WTC11 (cell line): ENCODE results near the gene TXN2.

Experiments used
- CREB1 ChIP-seq: sonication (generic); formaldehyde crosslinking; IDR thresholded peaks from 2 replicates; pipeline ENCODE4 v1.8.0; 2023; ENCODE audit warnings: mild to moderate bottlenecking, missing genetic modification reagents
- MYBL2 ChIP-seq: sonication (generic); formaldehyde crosslinking; IDR thresholded peaks from 2 replicates; pipeline ENCODE4 v1.8.1; 2023; ENCODE audit warnings: mild to moderate bottlenecking, moderate library complexity, missing genetic modification reagents
- SMAD3 ChIP-seq: sonication (generic); formaldehyde crosslinking; IDR thresholded peaks from 2 replicates; pipeline ENCODE4 v1.8.0; 2022; ENCODE audit warnings: missing genetic modification reagents, mild to moderate bottlenecking, borderline replicate concordance
- TEAD1 ChIP-seq: sonication (generic); formaldehyde crosslinking; IDR thresholded peaks from 2 replicates; pipeline ENCODE4 v1.8.0; 2022; ENCODE audit warnings: mild to moderate bottlenecking, missing genetic modification reagents
- TEAD4 ChIP-seq: sonication (generic); formaldehyde crosslinking; IDR thresholded peaks from 2 replicates; pipeline ENCODE4 v1.8.0; 2022; ENCODE audit warnings: mild to moderate bottlenecking, missing genetic modification reagents
- ZNF317 ChIP-seq: sonication (generic); formaldehyde crosslinking; IDR thresholded peaks from 2 replicates; pipeline ENCODE4 v1.8.1; 2023; ENCODE audit warnings: low read depth, mild to moderate bottlenecking, moderate library complexity, missing genetic modification reagents, borderline replicate concordance
- TF ChIP-seq, protein P1 (sequence below): fragments of 200-600 bp; IDR thresholded peaks from 2 replicates; pipeline ENCODE4 v1.8.0; 2022; ENCODE audit warnings: antibody characterized with exemption
- TF ChIP-seq, protein P2 (sequence below): sonication (generic); formaldehyde crosslinking; IDR thresholded peaks from 2 replicates; pipeline ENCODE4 v1.8.1; 2023; ENCODE audit warnings: mild to moderate bottlenecking, missing genetic modification reagents
- TF ChIP-seq, protein P3 (sequence below): sonication (generic); formaldehyde crosslinking; IDR thresholded peaks from 2 replicates; pipeline ENCODE4 v1.8.1; 2023; ENCODE audit warnings: mild to moderate bottlenecking, missing genetic modification reagents, moderate library complexity
- TF ChIP-seq, protein P4 (sequence below): sonication (generic); formaldehyde crosslinking; IDR thresholded peaks from 2 replicates; pipeline ENCODE4 v1.8.1; 2023; ENCODE audit warnings: mild to moderate bottlenecking, missing genetic modification reagents, moderate library complexity
- TF ChIP-seq, protein P5 (sequence below): sonication (generic); formaldehyde crosslinking; IDR thresholded peaks from 2 replicates; pipeline ENCODE4 v1.8.0; 2022; ENCODE audit warnings: mild to moderate bottlenecking, missing genetic modification reagents
- TF ChIP-seq, protein P6 (sequence below): sonication (generic); formaldehyde crosslinking; conservative IDR thresholded peaks from 2 replicates; pipeline ENCODE4 v1.8.1; 2023; ENCODE audit warnings: mild to moderate bottlenecking, low read depth, missing genetic modification reagents, moderate library complexity
- TF ChIP-seq, protein P7 (sequence below): sonication (generic); formaldehyde crosslinking; IDR thresholded peaks from 2 replicates; pipeline ENCODE4 v1.8.1; 2023; ENCODE audit warnings: mild to moderate bottlenecking, missing genetic modification reagents

DNA sequence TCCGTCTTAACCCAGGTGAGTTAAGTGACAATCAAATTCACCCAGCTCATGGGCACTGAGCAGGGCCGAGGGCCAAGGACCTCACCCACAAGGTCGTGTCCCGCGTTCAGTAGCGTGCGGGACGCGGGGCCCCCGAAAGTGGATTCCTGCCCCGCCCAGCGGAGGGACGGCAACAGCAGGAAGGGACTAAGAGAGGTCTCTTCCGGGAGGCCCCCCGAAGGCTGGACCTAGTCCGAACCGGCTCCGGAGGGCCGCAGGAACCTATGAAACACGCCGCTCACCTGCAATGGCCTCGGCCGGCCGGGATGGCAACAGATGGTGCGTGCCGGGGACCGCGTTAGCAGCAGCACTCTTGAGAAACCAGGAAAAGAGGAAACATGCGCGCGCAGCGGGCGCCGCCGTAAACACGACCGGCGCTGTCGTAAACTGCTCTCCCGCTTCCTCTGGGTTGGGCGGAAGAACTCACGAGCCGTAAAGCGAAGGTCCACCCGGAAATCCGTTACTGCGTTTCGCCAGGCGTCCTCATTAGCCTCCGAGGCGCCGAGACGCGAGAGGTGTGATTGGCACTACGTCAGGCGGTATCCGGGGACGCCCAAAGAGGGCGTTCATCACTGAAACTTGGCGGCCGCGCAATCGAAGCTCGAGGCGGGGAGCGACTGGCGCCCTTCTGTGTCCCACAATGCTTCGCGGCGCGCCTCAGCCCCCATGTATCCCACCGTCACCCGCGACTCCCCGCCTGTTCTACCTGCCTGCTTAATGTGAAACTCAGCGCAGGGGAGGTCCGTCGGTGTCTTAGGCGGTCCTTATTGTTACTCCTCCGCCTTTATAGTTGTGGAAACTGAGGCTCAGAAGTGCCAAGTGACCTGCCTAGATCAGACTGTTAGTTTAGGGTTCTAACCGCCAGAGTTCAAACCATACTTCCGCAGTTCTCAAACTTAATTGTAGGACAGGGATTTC is 47.6 kb upstream of the TXN2 start, which contains the start of gene EIF3D:
- TF ChIP-seq, protein P1, sequence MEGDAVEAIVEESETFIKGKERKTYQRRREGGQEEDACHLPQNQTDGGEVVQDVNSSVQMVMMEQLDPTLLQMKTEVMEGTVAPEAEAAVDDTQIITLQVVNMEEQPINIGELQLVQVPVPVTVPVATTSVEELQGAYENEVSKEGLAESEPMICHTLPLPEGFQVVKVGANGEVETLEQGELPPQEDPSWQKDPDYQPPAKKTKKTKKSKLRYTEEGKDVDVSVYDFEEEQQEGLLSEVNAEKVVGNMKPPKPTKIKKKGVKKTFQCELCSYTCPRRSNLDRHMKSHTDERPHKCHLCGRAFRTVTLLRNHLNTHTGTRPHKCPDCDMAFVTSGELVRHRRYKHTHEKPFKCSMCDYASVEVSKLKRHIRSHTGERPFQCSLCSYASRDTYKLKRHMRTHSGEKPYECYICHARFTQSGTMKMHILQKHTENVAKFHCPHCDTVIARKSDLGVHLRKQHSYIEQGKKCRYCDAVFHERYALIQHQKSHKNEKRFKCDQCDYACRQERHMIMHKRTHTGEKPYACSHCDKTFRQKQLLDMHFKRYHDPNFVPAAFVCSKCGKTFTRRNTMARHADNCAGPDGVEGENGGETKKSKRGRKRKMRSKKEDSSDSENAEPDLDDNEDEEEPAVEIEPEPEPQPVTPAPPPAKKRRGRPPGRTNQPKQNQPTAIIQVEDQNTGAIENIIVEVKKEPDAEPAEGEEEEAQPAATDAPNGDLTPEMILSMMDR: no peak
- TF ChIP-seq, protein P2, sequence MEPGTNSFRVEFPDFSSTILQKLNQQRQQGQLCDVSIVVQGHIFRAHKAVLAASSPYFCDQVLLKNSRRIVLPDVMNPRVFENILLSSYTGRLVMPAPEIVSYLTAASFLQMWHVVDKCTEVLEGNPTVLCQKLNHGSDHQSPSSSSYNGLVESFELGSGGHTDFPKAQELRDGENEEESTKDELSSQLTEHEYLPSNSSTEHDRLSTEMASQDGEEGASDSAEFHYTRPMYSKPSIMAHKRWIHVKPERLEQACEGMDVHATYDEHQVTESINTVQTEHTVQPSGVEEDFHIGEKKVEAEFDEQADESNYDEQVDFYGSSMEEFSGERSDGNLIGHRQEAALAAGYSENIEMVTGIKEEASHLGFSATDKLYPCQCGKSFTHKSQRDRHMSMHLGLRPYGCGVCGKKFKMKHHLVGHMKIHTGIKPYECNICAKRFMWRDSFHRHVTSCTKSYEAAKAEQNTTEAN (CRISPR knock-in tag): no peak
- TF ChIP-seq, protein P3, sequence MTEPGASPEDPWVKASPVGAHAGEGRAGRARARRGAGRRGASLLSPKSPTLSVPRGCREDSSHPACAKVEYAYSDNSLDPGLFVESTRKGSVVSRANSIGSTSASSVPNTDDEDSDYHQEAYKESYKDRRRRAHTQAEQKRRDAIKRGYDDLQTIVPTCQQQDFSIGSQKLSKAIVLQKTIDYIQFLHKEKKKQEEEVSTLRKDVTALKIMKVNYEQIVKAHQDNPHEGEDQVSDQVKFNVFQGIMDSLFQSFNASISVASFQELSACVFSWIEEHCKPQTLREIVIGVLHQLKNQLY (CRISPR knock-in tag): no peak
- TF ChIP-seq TEAD1: 0 out of 2 replicates have a peak, but pooled peaks have one; percentile 40
- TF ChIP-seq, protein P4, sequence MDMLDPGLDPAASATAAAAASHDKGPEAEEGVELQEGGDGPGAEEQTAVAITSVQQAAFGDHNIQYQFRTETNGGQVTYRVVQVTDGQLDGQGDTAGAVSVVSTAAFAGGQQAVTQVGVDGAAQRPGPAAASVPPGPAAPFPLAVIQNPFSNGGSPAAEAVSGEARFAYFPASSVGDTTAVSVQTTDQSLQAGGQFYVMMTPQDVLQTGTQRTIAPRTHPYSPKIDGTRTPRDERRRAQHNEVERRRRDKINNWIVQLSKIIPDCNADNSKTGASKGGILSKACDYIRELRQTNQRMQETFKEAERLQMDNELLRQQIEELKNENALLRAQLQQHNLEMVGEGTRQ (CRISPR knock-in tag): no peak; the same call in 1 of the 2 replicates
- 0 out of 2 replicates have a peak, but pooled peaks have one; percentile 7 for TF ChIP-seq CREB1 (CRISPR knock-in tag)
- no peak for TF ChIP-seq SMAD3
- peak; percentile 70; the same call in 1 of the 2 replicates for TF ChIP-seq TEAD4 (CRISPR knock-in tag)
- 0 out of 2 replicates have a peak, but pooled peaks have one; percentile 23 for TF ChIP-seq ZNF317 (CRISPR knock-in tag)
- TF ChIP-seq, protein P5, sequence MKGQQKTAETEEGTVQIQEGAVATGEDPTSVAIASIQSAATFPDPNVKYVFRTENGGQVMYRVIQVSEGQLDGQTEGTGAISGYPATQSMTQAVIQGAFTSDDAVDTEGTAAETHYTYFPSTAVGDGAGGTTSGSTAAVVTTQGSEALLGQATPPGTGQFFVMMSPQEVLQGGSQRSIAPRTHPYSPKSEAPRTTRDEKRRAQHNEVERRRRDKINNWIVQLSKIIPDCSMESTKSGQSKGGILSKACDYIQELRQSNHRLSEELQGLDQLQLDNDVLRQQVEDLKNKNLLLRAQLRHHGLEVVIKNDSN (CRISPR knock-in tag): no peak; the same call in 1 of the 2 replicates
- TF ChIP-seq MYBL2 (CRISPR knock-in tag): peak; percentile 70; the same call in 1 of the 2 replicates
- TF ChIP-seq, protein P6, sequence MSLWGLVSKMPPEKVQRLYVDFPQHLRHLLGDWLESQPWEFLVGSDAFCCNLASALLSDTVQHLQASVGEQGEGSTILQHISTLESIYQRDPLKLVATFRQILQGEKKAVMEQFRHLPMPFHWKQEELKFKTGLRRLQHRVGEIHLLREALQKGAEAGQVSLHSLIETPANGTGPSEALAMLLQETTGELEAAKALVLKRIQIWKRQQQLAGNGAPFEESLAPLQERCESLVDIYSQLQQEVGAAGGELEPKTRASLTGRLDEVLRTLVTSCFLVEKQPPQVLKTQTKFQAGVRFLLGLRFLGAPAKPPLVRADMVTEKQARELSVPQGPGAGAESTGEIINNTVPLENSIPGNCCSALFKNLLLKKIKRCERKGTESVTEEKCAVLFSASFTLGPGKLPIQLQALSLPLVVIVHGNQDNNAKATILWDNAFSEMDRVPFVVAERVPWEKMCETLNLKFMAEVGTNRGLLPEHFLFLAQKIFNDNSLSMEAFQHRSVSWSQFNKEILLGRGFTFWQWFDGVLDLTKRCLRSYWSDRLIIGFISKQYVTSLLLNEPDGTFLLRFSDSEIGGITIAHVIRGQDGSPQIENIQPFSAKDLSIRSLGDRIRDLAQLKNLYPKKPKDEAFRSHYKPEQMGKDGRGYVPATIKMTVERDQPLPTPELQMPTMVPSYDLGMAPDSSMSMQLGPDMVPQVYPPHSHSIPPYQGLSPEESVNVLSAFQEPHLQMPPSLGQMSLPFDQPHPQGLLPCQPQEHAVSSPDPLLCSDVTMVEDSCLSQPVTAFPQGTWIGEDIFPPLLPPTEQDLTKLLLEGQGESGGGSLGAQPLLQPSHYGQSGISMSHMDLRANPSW (CRISPR knock-in tag): no peak
- TF ChIP-seq, protein P7, sequence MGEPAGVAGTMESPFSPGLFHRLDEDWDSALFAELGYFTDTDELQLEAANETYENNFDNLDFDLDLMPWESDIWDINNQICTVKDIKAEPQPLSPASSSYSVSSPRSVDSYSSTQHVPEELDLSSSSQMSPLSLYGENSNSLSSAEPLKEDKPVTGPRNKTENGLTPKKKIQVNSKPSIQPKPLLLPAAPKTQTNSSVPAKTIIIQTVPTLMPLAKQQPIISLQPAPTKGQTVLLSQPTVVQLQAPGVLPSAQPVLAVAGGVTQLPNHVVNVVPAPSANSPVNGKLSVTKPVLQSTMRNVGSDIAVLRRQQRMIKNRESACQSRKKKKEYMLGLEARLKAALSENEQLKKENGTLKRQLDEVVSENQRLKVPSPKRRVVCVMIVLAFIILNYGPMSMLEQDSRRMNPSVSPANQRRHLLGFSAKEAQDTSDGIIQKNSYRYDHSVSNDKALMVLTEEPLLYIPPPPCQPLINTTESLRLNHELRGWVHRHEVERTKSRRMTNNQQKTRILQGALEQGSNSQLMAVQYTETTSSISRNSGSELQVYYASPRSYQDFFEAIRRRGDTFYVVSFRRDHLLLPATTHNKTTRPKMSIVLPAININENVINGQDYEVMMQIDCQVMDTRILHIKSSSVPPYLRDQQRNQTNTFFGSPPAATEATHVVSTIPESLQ (CRISPR knock-in tag): no peak
